HepG2 (cell line): ENCODE data around the gene ANG.

Source experiments
- BRF2 ChIP-seq: sonication (generic); formaldehyde crosslinking; IDR thresholded peaks from 2 replicates; pipeline ENCODE4 v1.8.1; 2022; ENCODE audit warnings: mild to moderate bottlenecking, missing genetic modification reagents
- CTCF ChIP-seq: sonication (generic); formaldehyde crosslinking; IDR thresholded peaks from 2 replicates; pipeline ENCODE4 v1.5.0; 2020; ENCODE audit warnings: mild to moderate bottlenecking, missing genetic modification reagents, moderate library complexity
- GMEB2 ChIP-seq: IDR thresholded peaks from 2 replicates; pipeline ENCODE4 v1.6.1; 2016; ENCODE audit warnings: missing biosample characterization, missing genetic modification reagents, low read depth
- ZBTB44 ChIP-seq: sonication (generic); formaldehyde crosslinking; IDR thresholded peaks from 2 replicates; pipeline ENCODE4 v1.4.0; 2020; ENCODE audit warnings: missing genetic modification reagents
- ZNF121 ChIP-seq: sonication (generic); formaldehyde crosslinking; IDR thresholded peaks from 2 replicates; pipeline ENCODE4 v1.5.0; 2020; ENCODE audit warnings: mild to moderate bottlenecking, missing genetic modification reagents
- ZNF670 ChIP-seq: sonication (generic); formaldehyde crosslinking; IDR thresholded peaks from 2 replicates; pipeline ENCODE4 v1.8.0; 2022; ENCODE audit warnings: mild to moderate bottlenecking, missing genetic modification reagents, borderline replicate concordance

GRCh38 chr14:20661197-20661596 is 27.4 kb upstream of the ANG start:
- TF ChIP-seq GMEB2 (CRISPR knock-in tag) (no peak), CTCF (CRISPR knock-in tag) (no peak), BRF2 (CRISPR knock-in tag) (no peak), ZNF670 (CRISPR knock-in tag) (no peak), ZNF121 (CRISPR knock-in tag) (no peak), ZBTB44 (CRISPR knock-in tag) (no peak)
